Coronary artery (tissue), 2 donors: ENCODE data around the gene GJA3.
"Not testable (repeated sequence)": the region's sequence is repeated elsewhere in the genome, so short reads cannot be mapped to it uniquely, and the experiment has no call there.

ENCODE experiments used
- DNase-seq: peaks from one replicate; pipeline ENCODE4 v3.0.0-alpha.2; 2017; ENCODE audit warnings: low spot score
- H3K27ac ChIP-seq, 2 donors: fragments of 200-600 bp; sonication (generic); one replicate each; pipeline ENCODE4 v1.5.1; 2016 to 2019
- H3K4me3 ChIP-seq: fragments of 200-600 bp; sonication (generic); 2 replicates; pipeline ENCODE4 v1.5.1; 2016; ENCODE audit warnings: mild to moderate bottlenecking, moderate library complexity
- TF ChIP-seq, protein P1 (sequence below): fragments of 200-600 bp; sonication (generic); IDR thresholded peaks from one replicate; pipeline ENCODE4 v1.5.1; 2019; ENCODE audit warnings: antibody characterized with exemption

GJA3 gene

GRCh38 chr13:20161275-20161950 is 561 bp upstream of the GJA3 start:
- TF ChIP-seq, protein P1, sequence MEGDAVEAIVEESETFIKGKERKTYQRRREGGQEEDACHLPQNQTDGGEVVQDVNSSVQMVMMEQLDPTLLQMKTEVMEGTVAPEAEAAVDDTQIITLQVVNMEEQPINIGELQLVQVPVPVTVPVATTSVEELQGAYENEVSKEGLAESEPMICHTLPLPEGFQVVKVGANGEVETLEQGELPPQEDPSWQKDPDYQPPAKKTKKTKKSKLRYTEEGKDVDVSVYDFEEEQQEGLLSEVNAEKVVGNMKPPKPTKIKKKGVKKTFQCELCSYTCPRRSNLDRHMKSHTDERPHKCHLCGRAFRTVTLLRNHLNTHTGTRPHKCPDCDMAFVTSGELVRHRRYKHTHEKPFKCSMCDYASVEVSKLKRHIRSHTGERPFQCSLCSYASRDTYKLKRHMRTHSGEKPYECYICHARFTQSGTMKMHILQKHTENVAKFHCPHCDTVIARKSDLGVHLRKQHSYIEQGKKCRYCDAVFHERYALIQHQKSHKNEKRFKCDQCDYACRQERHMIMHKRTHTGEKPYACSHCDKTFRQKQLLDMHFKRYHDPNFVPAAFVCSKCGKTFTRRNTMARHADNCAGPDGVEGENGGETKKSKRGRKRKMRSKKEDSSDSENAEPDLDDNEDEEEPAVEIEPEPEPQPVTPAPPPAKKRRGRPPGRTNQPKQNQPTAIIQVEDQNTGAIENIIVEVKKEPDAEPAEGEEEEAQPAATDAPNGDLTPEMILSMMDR: no peak

DNA sequence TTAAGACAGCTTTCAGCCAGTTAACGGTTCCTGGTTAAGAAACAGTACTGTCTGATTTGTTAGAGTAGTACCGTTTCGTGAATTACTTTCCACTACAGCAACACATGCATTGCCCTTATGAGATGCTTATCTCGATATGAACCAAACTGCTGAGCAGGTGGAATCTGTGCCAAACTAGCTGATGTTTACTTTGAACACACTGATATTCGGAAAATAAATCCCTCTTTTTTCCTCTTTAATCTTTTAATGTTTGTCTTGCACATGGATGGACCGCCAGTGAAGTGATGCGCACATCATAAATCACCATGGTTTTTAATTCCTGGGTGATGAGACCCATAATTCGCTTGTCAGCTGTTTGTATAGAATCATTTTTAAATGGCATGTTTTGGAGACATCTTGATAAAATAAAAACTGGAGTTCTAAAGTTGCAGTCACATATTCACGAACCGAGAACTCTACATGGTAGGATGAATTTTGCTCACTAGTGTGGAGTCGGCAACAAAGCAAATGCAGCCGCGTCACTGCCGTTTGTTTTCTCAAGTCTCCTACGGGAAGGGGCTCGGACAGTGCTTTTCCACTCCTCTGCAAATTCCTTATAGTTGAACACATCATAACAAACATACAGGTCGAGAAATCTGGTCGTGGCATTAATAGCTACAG is 1.1 kb downstream of the GJA3 start:
- DNase-seq: no peak
- Histone ChIP-seq H3K27ac (peak overlapping the region in 1 of 2 donors; percentile 45), H3K4me3 (peak overlapping the region; percentile 81)
- TF ChIP-seq, protein P1: no peak

More at GRCh38 chr13:20161275-20161950, 561 bp upstream of the GJA3 start:
- Histone ChIP-seq H3K4me3 (peak overlapping the region; percentile 81), H3K27ac (peak overlapping the region; percentile 45 to 77)
- no peak for DNase-seq

- H3K27ac ChIP-seq: no peak overlapping the region
- H3K4me3 ChIP-seq: no peak overlapping the region
- TF ChIP-seq, protein P1: no peak
- no peak for DNase-seq
Measured at GRCh38 chr13:20157151-20157796, 3.6 kb downstream of the GJA3 start.

DNA sequence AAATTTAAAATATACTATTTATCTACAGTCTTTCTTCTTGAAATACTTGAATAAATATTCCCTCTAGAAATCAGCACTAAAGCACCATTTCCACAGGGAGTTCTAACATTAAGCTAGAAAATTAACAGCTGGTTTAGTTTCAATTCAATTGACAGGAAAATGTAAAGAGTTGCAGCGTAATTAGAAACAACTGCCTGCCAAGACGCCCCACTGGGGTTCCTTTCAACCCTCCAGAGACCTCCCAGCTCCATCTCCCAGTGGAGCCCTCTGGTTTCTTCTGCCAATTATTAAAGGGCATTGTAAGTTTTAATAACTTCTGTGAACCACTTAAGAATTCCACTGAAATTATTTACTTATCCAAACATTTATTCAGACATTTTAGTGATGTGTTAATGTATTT is 4.2 kb downstream of the GJA3 start:
- TF ChIP-seq, protein P1: no peak
- no peak overlapping the region for H3K4me3 ChIP-seq
- DNase-seq: no peak
- H3K27ac ChIP-seq: no peak overlapping the region

DNA sequence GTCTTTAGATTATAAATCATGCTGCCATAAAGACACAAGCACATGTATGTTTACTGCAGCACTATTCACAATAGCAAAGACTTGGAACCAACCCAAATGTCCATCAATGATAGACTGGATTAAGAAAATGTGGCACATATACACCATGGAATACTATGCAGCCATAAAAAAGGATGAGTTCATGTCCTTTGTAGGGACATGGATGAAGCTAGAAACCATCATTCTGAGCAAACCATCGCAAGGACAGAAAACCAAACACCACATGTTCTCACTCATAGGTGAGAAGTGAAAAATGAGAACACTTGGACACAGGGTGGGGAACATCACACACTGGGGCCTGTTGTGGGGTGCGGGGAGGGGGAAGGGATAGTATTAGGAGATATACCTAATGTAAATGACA is 7.6 kb downstream of the GJA3 start:
- H3K4me3 ChIP-seq, H3K27ac ChIP-seq, DNase-seq: not testable (repeated sequence)

- H3K4me3 ChIP-seq: no peak overlapping the region
- no peak overlapping the region for H3K27ac ChIP-seq
- TF ChIP-seq, protein P1: no peak
- DNase-seq: no peak
Measured at GRCh38 chr13:20151612-20152011, 9.2 kb downstream of the GJA3 start.

DNA sequence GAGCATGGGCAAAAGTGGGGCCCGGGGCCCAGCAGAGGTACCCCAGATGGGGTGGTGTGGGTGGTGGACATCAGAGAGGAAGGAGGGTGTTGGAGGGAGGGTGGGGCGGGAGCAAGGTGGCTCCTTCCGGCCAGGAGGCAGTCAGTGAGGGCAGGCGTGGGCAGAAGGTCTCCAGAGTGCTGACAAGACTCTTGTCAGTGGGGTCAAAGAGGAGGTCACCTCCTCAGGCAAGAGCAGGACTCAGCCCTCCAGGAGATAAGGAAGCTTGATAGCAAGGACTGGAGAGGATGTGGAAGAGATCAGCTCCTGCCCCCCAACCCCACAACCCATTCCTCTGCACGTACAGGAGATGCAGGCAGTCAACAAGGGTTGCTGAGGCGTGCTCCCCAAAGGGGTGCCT is 9.8 kb downstream of the GJA3 start:
- H3K4me3 ChIP-seq: no peak overlapping the region
- TF ChIP-seq, protein P1: no peak
- no peak for DNase-seq
- no peak overlapping the region for H3K27ac ChIP-seq
